H1 (cell line): ENCODE measurements around the gene SND1. TPM values are rescaled to one million over a fixed set of nuclear protein-coding genes. Genes with fewer than 3 reads are reported as not detected.

ENCODE experiments used
- CTCF ChIA-PET: fragments of 300-600 bp; sonication (Branson Sonifier 250); formaldehyde crosslinking; loops from one replicate; lab custom pipeline; 2021; ENCODE audit not compliant: partially characterized antibody; lab: Charles Lee
- POLR2A ChIA-PET: fragments of 300-600 bp; sonication (Branson Sonifier 250); formaldehyde crosslinking; loops from one replicate; lab custom pipeline; 2021; ENCODE audit warnings: inconsistent platforms; ENCODE audit not compliant: partially characterized antibody; lab: Charles Lee
- DNase-seq, 2 experiments: peaks; one replicate each; pipeline versions ENCODE4 v3.0.0 to v3.0.0-alpha.2; 2010 to 2022; ENCODE audit warnings: low spot score in 2 of 2, low read depth in 1 of 2, mixed read lengths in 1 of 2
- FAIRE-seq: peaks from 2 replicates; lab custom pipeline; 2011; peaks lifted over from hg19 to GRCh38; lab: Jason Lieb, UNC
- H2AFZ ChIP-seq: 2 replicates; pipeline ENCODE4 v1.8.1; 2012; ENCODE audit warnings: low read length, inconsistent platforms
- H2AK5ac ChIP-seq: 2 replicates; pipeline ENCODE4 v1.6.1; 2013; ENCODE audit warnings: low read depth, low read length
- H2BK120ac ChIP-seq: replicated peaks from 2 replicates; pipeline ENCODE3; 2013; ENCODE audit warnings: low read depth, low read length, inconsistent platforms
- H2BK12ac ChIP-seq: 2 replicates; pipeline ENCODE4 v1.6.1; 2013; ENCODE audit warnings: low read depth, low read length
- H2BK15ac ChIP-seq: 2 replicates; pipeline ENCODE4 v1.6.1; 2013; ENCODE audit warnings: low read length
- H2BK20ac ChIP-seq: 2 replicates; pipeline ENCODE4 v1.6.1; 2013; ENCODE audit warnings: low read length
- H2BK5ac ChIP-seq: 2 replicates; pipeline ENCODE4 v1.6.1; 2013; ENCODE audit warnings: low read depth, low read length
- H3K14ac ChIP-seq: 2 replicates; pipeline ENCODE4 v1.6.1; 2013; ENCODE audit warnings: inconsistent platforms; ENCODE audit not compliant: insufficient read length
- H3K18ac ChIP-seq: 2 replicates; pipeline ENCODE4 v1.6.1; 2013; ENCODE audit warnings: low read length; ENCODE audit errors: extremely low read depth
- H3K23ac ChIP-seq: 2 replicates; pipeline ENCODE4 v1.6.1; 2013; ENCODE audit warnings: inconsistent platforms; ENCODE audit not compliant: insufficient read length
- H3K23me2 ChIP-seq: 2 replicates; pipeline ENCODE4 v1.6.1; 2013; ENCODE audit warnings: low read depth, low read length
- H3K27ac ChIP-seq: 2 replicates; pipeline ENCODE4 v1.6.1; 2011; ENCODE audit warnings: low read depth, low read length, inconsistent platforms
- H3K27me3 ChIP-seq, 4 experiments: replicated peaks in 1 of 4; 1 replicate in 1 of 4; 2 replicates in 3 of 4; pipeline versions ENCODE4 v1.6.1 to v1.8.1; 2011 to 2013; ENCODE audit warnings: low read length in 3 of 4, mild to moderate bottlenecking in 3 of 4, inconsistent platforms in 2 of 4, mixed read lengths in 2 of 4, moderate library complexity in 1 of 4; ENCODE audit not compliant: control insufficient read depth in 3 of 4, insufficient read depth in 3 of 4; ENCODE audit errors: extremely low read depth in 1 of 4
- H3K36me3 ChIP-seq, 4 experiments: 2 replicates each; pipeline versions ENCODE4 v1.6.1 to v1.8.1; 2011 to 2013; ENCODE audit warnings: mild to moderate bottlenecking in 4 of 4, low read length in 3 of 4, moderate library complexity in 2 of 4, control low read depth in 1 of 4, inconsistent platforms in 1 of 4; ENCODE audit not compliant: insufficient read depth in 4 of 4, control insufficient read depth in 2 of 4
- H3K4ac ChIP-seq: replicated peaks from 2 replicates; pipeline ENCODE3; 2013; ENCODE audit warnings: low read length, low read depth, mixed read lengths, inconsistent platforms; ENCODE audit not compliant: insufficient read length
- H3K4me1 ChIP-seq, 4 experiments: replicated peaks in 1 of 4; 1 replicate in 1 of 4; 2 replicates in 3 of 4; pipeline versions ENCODE4 v1.6.1 to v1.8.1; 2011 to 2013; ENCODE audit warnings: low read length in 3 of 4, inconsistent platforms in 2 of 4, mixed read lengths in 1 of 4; ENCODE audit not compliant: insufficient read depth in 4 of 4, control insufficient read depth in 3 of 4
- H3K4me2 ChIP-seq, 2 experiments: 2 replicates each; pipeline versions ENCODE4 v1.6.1 to v1.8.1; 2011 to 2013; ENCODE audit warnings: low read depth in 2 of 2, low read length in 2 of 2, control low read depth in 1 of 2, inconsistent platforms in 1 of 2, mild to moderate bottlenecking in 1 of 2; ENCODE audit not compliant: insufficient read depth in 1 of 2
- H3K4me3 ChIP-seq, 4 experiments: fragments of 200-600, 300-600 bp in 1 of 4; sonication (generic), shearing (Covaris generic), sonication (Bioruptor Twin) in 1 of 4; 2 replicates each; pipeline versions ENCODE4 v1.5.1 to v1.8.1; 2011 to 2016; ENCODE audit warnings: low read length in 4 of 4, low read depth in 3 of 4, control low read depth in 2 of 4, inconsistent platforms in 2 of 4, mild to moderate bottlenecking in 2 of 4, mixed read lengths in 1 of 4, moderate library complexity in 1 of 4; ENCODE audit not compliant: insufficient read depth in 2 of 4; ENCODE audit errors: extremely low read depth in 1 of 4
- H3K56ac ChIP-seq: replicated peaks from 2 replicates; pipeline ENCODE3; 2013; ENCODE audit warnings: low read depth, mild to moderate bottlenecking, mixed read lengths, low read length, inconsistent platforms; ENCODE audit not compliant: insufficient read length
- H3K79me1 ChIP-seq: 2 replicates; pipeline ENCODE4 v1.6.1; 2013; ENCODE audit warnings: low read depth, low read length, control low read depth
- H3K79me2 ChIP-seq, 2 experiments: 2 replicates each; pipeline versions ENCODE4 v1.6.1 to v1.8.1; 2012 to 2013; ENCODE audit warnings: low read length in 2 of 2, mild to moderate bottlenecking in 2 of 2, inconsistent platforms in 1 of 2; ENCODE audit not compliant: insufficient read depth in 2 of 2, control insufficient read depth in 1 of 2
- H3K9ac ChIP-seq, 4 experiments: replicated peaks in 1 of 4; 1 replicate in 1 of 4; 2 replicates in 3 of 4; pipeline versions ENCODE4 v1.6.1 to v1.8.1; 2011 to 2013; ENCODE audit warnings: low read depth in 3 of 4, low read length in 3 of 4, control low read depth in 2 of 4, mild to moderate bottlenecking in 2 of 4, moderate library complexity in 2 of 4, inconsistent platforms in 1 of 4; ENCODE audit errors: extremely low read depth in 1 of 4
- H3K9me3 ChIP-seq, 2 experiments: 2 replicates each; pipeline versions ENCODE4 v1.6.1 to v1.8.1; 2012 to 2013; ENCODE audit warnings: mild to moderate bottlenecking in 2 of 2, moderate library complexity in 2 of 2, control low read depth in 1 of 2, inconsistent platforms in 1 of 2, low read depth in 1 of 2, low read length in 1 of 2, mixed read lengths in 1 of 2; ENCODE audit not compliant: insufficient read depth in 2 of 2
- H4K20me1 ChIP-seq, 2 experiments: replicated peaks in 1 of 2; 2 replicates each; pipeline versions ENCODE3 to v1.8.1; 2011 to 2013; ENCODE audit warnings: inconsistent platforms in 2 of 2, low read length in 2 of 2, mild to moderate bottlenecking in 1 of 2; ENCODE audit not compliant: insufficient read depth in 2 of 2, control insufficient read depth in 1 of 2
- H4K5ac ChIP-seq: 2 replicates; pipeline ENCODE4 v1.6.1; 2013; ENCODE audit warnings: low read length, low read depth, mixed read lengths, inconsistent platforms; ENCODE audit not compliant: insufficient read length
- H4K8ac ChIP-seq: 2 replicates; pipeline ENCODE4 v1.8.0; 2013; ENCODE audit warnings: mild to moderate bottlenecking, moderate library complexity, low read length, inconsistent platforms; ENCODE audit not compliant: insufficient read depth; ENCODE audit errors: extremely low read depth
- H4K91ac ChIP-seq: replicated peaks from 2 replicates; pipeline ENCODE3; 2013; ENCODE audit warnings: low read length, mixed read lengths, inconsistent platforms; ENCODE audit not compliant: insufficient read length
- EP300 ChIP-seq, 2 experiments: IDR thresholded peaks; 1 replicate in 1 of 2; 2 replicates in 1 of 2; pipeline ENCODE4 v1.6.1; 2011 to 2012; ENCODE audit warnings: low read depth in 2 of 2, low read length in 2 of 2, mild to moderate bottlenecking in 2 of 2, borderline replicate concordance in 1 of 2, inconsistent platforms in 1 of 2, moderate library complexity in 1 of 2
- GABPA ChIP-seq: IDR thresholded peaks from 2 replicates; pipeline ENCODE4 v1.6.1; 2011; ENCODE audit warnings: mild to moderate bottlenecking, low read length, moderate library complexity, borderline replicate concordance; ENCODE audit not compliant: insufficient read depth
- POLR2A ChIP-seq, 2 experiments: IDR thresholded peaks; 1 replicate in 1 of 2; 2 replicates in 1 of 2; pipeline ENCODE4 v1.6.1; 2011; ENCODE audit warnings: low read depth in 2 of 2, low read length in 2 of 2, mild to moderate bottlenecking in 2 of 2; ENCODE audit errors: control extremely low read depth in 1 of 2
- SP1 ChIP-seq: IDR thresholded peaks from 2 replicates; pipeline ENCODE4 v1.6.1; 2011; ENCODE audit warnings: low read depth, low read length
- YY1 ChIP-seq: IDR thresholded peaks from 2 replicates; pipeline ENCODE4 v1.6.1; 2011; ENCODE audit warnings: low read depth, mild to moderate bottlenecking, low read length
- WGBS, 2 experiments: shearing (Covaris generic) in 1 of 2; methylation state at CpG; one replicate each; pipeline versions ENCODE4 v1.1.6 to v1.1.7; 2013 to 2015; ENCODE audit warnings: low lambda C conversion rate in 2 of 2, mixed read lengths in 2 of 2, inconsistent platforms in 1 of 2, low coverage in 1 of 2, missing lambda C conversion rate in 1 of 2; ENCODE audit not compliant: insufficient replicate concordance in 2 of 2, insufficient coverage in 1 of 2, insufficient read length in 1 of 2; ENCODE audit errors: extremely low coverage in 1 of 2, missing lambda C conversion rate in 1 of 2; 5-methylcytosine and 5-hydroxymethylcytosine counted together
- polyA plus RNA-seq, 7 experiments: library from polyadenylated mRNA; depleted of rRNA in 3 of 7; stranded (reverse) in 5 of 7; unstranded in 2 of 7; fragments of >200 nt in 5 of 7; fragments of 200-250 nt in 2 of 7; gene quantifications; 1 replicate in 5 of 7; 2 replicates in 1 of 7; 4 replicates in 1 of 7; pipeline versions ENCODE4 v1.2.1 to v1.2.3, GENCODE V29; 2011 to 2013; ENCODE audit warnings: missing spikeins in 2 of 7, mixed read lengths in 2 of 7
- total RNA-seq: library from RNA; stranded (reverse); fragmentation: NEBNext Ultra II Directional; extraction: Animal tissue kit (Norgen Biotek cat#: 25700); gene quantifications from 2 replicates; pipeline ENCODE4 v1.2.1, GENCODE V29; 2021
- TF ChIP-seq, protein P1 (sequence below): IDR thresholded peaks from 2 replicates; pipeline ENCODE4 v1.6.1; 2012; ENCODE audit warnings: inconsistent platforms

The SND1 gene
- total and polyA plus RNA-seq, 2 of the 8 experiments (the other 6 are each of a cell fraction or from before 2014, with no cell fraction given), result 122 to 290 TPM

DNA sequence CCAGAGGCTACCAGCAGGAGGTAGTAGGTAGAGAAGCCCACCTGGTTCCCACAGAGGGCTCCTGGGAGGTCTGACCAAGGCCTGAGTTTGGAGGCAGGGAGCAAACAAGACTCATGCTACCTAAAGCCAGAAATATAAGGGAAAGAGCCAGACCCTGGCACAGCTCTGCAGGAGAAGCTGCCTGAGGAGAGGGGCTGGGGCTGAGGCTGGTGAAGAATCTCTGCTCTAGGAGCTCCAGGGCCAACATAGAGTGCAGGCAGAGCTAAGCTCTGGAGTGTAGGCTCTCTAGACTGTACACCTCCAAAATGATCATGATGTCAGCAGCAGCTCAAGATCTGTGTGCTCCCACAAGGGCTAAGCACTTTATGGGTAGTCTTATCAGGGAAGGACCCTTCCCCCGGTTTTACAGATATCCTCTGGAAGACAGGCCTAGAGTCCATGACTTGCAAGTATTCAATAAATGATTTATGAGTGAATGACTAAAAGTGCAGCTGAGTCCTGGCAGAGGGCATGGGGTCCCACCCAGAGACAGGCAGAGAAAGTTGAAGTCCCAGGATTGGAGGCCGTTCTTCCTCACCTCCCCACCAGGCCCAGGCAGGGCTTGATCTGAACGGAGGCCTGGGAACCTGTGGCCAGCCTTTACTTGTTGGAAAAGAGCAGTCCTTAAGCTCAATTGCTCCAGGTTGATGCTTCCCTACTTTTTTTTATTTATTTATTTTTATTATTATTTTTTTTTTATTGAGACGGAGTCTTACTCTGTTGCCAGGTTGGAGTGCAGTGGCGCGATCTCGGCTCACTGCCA is 450.7 kb downstream of the SND1 start:
- Histone ChIP-seq H2BK15ac (no peak overlapping the region), H4K8ac (no peak overlapping the region), H3K4me3 (no peak overlapping the region), H4K20me1 (peaks cover 0 to 1% of the 10 kb centered on the region in 2 experiments), H3K27ac (no peak overlapping the region), H3K4me2 (no peak overlapping the region; a peak in 1 of 4 replicates), H2AFZ (no peak overlapping the region), H3K14ac (no peak overlapping the region), H3K79me1 (no peaks in the 10 kb centered on the region), H3K4me1 (no peaks in the 10 kb centered on the region; a peak in 4 of 7 replicates), H3K36me3 (no peaks in the 10 kb centered on the region), H3K56ac (no peak overlapping the region), H3K79me2 (no peaks in the 10 kb centered on the region), H2BK5ac (no peak overlapping the region), H3K4ac (no peak overlapping the region), H2BK20ac (no peak overlapping the region), H3K23ac (no peak overlapping the region), H3K27me3 (peaks cover 13 to 35% (median 28%) of the 10 kb centered on the region in 4 experiments), H3K18ac (no peak overlapping the region), H2BK120ac (no peak overlapping the region), H4K5ac (no peak overlapping the region), H2BK12ac (no peak overlapping the region), H3K9me3 (no peaks in the 10 kb centered on the region), H2AK5ac (no peak overlapping the region), H3K23me2 (no peaks in the 10 kb centered on the region; the same call in 1 of the 2 replicates), H4K91ac (no peak overlapping the region), H3K9ac (no peak overlapping the region)
- FAIRE-seq (no peak), DNase-seq (no peak)
- 85% methylated on average over 7 of the region's 7 CpGs; no CpG with 5 or more reads in 1 of the 2 experiments for WGBS, 2 experiments
- POLR2A ChIA-PET, result interaction anchor here (0.6 to 3.1 kb wide), 8 partner anchors 8 to 286 kb away, joined by 3 to 13 read pairs (median 4); no protein-coding TSS in a partner anchor
- CTCF ChIA-PET, result interaction anchor here (0.6 to 21.0 kb wide), 16 partner anchors 8 to 873 kb away, joined by 3 to 221 read pairs (median 4); no protein-coding TSS in a partner anchor
- TF ChIP-seq POLR2A (IDR thresholded peaks at IDR 0.05; ENCODE audit: control extremely low read depth in 1 of 2, low read depth in 2 of 2, low read length in 2 of 2) (peak in 1 of 2 experiments; percentile 29; a peak in 1 of 3 replicates), SP1 (no peak), EP300 (IDR thresholded peaks at IDR 0.05; ENCODE audit: borderline replicate concordance in 1 of 2, low read depth in 2 of 2, low read length in 2 of 2) (no peak), YY1 (no peak), GABPA (no peak)
- TF ChIP-seq, protein P1, sequence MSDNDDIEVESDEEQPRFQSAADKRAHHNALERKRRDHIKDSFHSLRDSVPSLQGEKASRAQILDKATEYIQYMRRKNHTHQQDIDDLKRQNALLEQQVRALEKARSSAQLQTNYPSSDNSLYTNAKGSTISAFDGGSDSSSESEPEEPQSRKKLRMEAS, result no peak
